Liver (tissue), 3 donors: Measurements from ENCODE around the gene SFXN2.

Experiments
- CTCF ChIP-seq: fragments of 150-350 bp; IDR thresholded peaks from 2 replicates; pipeline ENCODE4 v1.5.1; 2017; ENCODE audit warnings: improper control_type of control experiment, low read depth, low read length; ENCODE audit not compliant: missing input control
- EGR1 ChIP-seq, 2 donors: IDR thresholded peaks; 2 replicates each; pipeline ENCODE4 v1.6.1; 2016 to 2018; ENCODE audit warnings: antibody characterized with exemption in 2 of 2, low read depth in 2 of 2
- GABPA ChIP-seq, 2 donors: IDR thresholded peaks in 1 of 2; conservative IDR thresholded peaks in 1 of 2; 2 replicates each; pipeline ENCODE4 v1.6.1; 2016; ENCODE audit warnings: antibody characterized with exemption in 2 of 2, mild to moderate bottlenecking in 1 of 2, moderate library complexity in 1 of 2
- HNF4G ChIP-seq: IDR thresholded peaks from 2 replicates; pipeline ENCODE4 v1.6.1; 2016; ENCODE audit warnings: antibody characterized with exemption
- JUND ChIP-seq, 2 donors: IDR thresholded peaks; 2 replicates each; pipeline ENCODE4 v1.6.1; 2016; ENCODE audit warnings: antibody characterized with exemption in 2 of 2
- RAD21 ChIP-seq, 2 donors: IDR thresholded peaks; 2 replicates each; pipeline ENCODE4 v1.6.1; 2016; ENCODE audit warnings: antibody characterized with exemption in 2 of 2, mild to moderate bottlenecking in 2 of 2
- REST ChIP-seq: IDR thresholded peaks from 2 replicates; pipeline ENCODE4 v1.6.1; 2016; ENCODE audit warnings: antibody characterized with exemption, mild to moderate bottlenecking
- RXRA ChIP-seq, 2 donors: IDR thresholded peaks; 2 replicates each; pipeline ENCODE4 v1.6.1; 2017 to 2018; ENCODE audit warnings: antibody characterized with exemption in 2 of 2, mild to moderate bottlenecking in 1 of 2
- SP1 ChIP-seq: IDR thresholded peaks from 2 replicates; pipeline ENCODE4 v1.6.1; 2018; ENCODE audit warnings: antibody characterized with exemption, mild to moderate bottlenecking
- TAF1 ChIP-seq: conservative IDR thresholded peaks from 2 replicates; pipeline ENCODE4 v1.6.1; 2016; ENCODE audit warnings: antibody characterized with exemption, mild to moderate bottlenecking
- YY1 ChIP-seq: IDR thresholded peaks from 2 replicates; pipeline ENCODE4 v1.6.1; 2016; ENCODE audit warnings: antibody characterized with exemption, mild to moderate bottlenecking
- ZBTB33 ChIP-seq: IDR thresholded peaks from 2 replicates; pipeline ENCODE4 v1.6.1; 2016; ENCODE audit warnings: antibody characterized with exemption
- TF ChIP-seq, protein P1 (sequence below): IDR thresholded peaks from 2 replicates; pipeline ENCODE4 v1.6.1; 2016; ENCODE audit warnings: antibody characterized with exemption
- TF ChIP-seq, protein P2 (sequence below): IDR thresholded peaks from 2 replicates; pipeline ENCODE4 v1.6.1; 2016; ENCODE audit warnings: antibody characterized with exemption
- donor health status: healthy.
- donor health status: healthy.

DNA sequence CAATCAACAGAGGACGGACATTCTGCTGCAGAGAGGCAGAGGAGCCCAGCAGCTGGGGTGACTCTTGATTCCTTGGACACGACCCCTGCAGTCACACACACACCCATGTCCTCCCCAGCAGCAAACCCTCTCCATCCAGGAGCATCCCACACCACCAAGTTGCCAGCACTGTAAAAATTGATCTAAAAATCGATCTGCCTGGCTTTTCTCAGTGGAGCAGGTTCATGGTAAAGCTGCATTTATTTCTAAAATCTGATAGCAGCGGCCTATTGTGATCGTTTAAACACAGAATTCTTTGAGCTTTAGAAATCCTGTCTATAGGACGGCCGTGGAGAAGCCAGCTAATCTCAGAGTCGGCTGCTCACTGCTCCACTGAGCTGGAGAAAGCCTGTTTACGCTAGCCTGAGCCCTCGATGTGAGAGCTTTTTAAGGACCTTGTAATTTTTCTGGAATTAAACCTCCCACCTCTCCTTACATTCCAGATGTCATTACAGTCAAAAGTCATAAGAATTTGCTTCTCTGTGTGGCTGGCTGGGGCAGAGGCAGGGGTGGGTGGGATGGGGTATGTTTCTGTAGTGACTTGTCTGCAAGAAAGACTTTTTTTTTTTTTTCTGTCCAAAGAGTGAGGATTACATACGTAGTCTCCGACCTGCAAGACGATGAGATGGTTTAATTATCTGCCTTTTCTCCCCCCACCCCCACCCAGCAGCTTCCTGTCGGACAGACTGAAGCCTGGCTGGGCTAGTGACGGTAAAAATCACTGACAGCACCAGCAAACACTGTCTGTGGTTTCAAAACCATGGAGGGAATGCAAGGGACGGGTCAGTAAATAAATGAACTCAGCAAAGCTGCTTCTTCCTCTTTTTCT, 38.5 kb upstream of the SFXN2 start:
- TF ChIP-seq CTCF (no peak), TAF1 (no peak), RAD21 (IDR thresholded peaks at IDR 0.05) (peak in 1 of 2 donors; percentile 29), HNF4G (no peak), REST (no peak), YY1 (no peak), EGR1 (IDR thresholded peaks at IDR 0.05; ENCODE audit: low read depth in 2 of 2) (no peak), GABPA (IDR thresholded peaks at IDR 0.05 in 1 of 2, conservative IDR thresholded peaks at IDR 0.05 in 1 of 2) (no peak), RXRA (IDR thresholded peaks at IDR 0.05) (no peak), JUND (IDR thresholded peaks at IDR 0.05) (no peak), ZBTB33 (no peak), SP1 (no peak)
- TF ChIP-seq, protein P1, sequence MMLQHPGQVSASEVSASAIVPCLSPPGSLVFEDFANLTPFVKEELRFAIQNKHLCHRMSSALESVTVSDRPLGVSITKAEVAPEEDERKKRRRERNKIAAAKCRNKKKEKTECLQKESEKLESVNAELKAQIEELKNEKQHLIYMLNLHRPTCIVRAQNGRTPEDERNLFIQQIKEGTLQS, result no peak
- TF ChIP-seq, protein P2, sequence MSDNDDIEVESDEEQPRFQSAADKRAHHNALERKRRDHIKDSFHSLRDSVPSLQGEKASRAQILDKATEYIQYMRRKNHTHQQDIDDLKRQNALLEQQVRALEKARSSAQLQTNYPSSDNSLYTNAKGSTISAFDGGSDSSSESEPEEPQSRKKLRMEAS, result no peak
